Left hindlimb (tissue), 1 donor: ENCODE measurements around the gene TMC8.
"Not testable (repeated sequence)": the region's sequence is repeated elsewhere in the genome, so short reads cannot be mapped to it uniquely, and the experiment has no call there.

Experiments used
- DNase-seq: peaks from one replicate; pipeline ENCODE4 v3.0.0-alpha.2; 2018

Gene TMC8

GRCh38 chr17:78110363-78111015 lies 20.1 kb upstream of the TMC8 start:
- DNase-seq: no peak

- DNase-seq: peak; percentile 18
Observed at GRCh38 chr17:78111016-78111726, 19.4 kb upstream of the TMC8 start.

GRCh38 chr17:78111727-78112517 lies 18.6 kb upstream of the TMC8 start:
- peak; percentile 31 for DNase-seq

- peak; percentile 33 for DNase-seq
Observed at GRCh38 chr17:78112518-78113471, 17.8 kb upstream of the TMC8 start.

GRCh38 chr17:78113804-78114785 lies 16.5 kb upstream of the TMC8 start:
- DNase-seq: no peak

- DNase-seq: peak; percentile 34
Observed at GRCh38 chr17:78114831-78115723, 15.5 kb upstream of the TMC8 start.

- DNase-seq: not testable (repeated sequence)
Observed at GRCh38 chr17:78115803-78116202, 14.8 kb upstream of the TMC8 start.

GRCh38 chr17:78116411-78116810 lies 14.2 kb upstream of the TMC8 start:
- no peak for DNase-seq

GRCh38 chr17:78117027-78117981 lies 13.3 kb upstream of the TMC8 start:
- DNase-seq: no peak

- no peak for DNase-seq
Observed at GRCh38 chr17:78118801-78119241, 11.8 kb upstream of the TMC8 start.

GRCh38 chr17:78120537-78120936 lies 10.0 kb upstream of the TMC8 start:
- DNase-seq: no peak

- DNase-seq: no peak
Observed at GRCh38 chr17:78120971-78121800, 9.4 kb upstream of the TMC8 start.

GRCh38 chr17:78121801-78122215 lies 8.8 kb upstream of the TMC8 start:
- no peak for DNase-seq

GRCh38 chr17:78122216-78122930 lies 8.2 kb upstream of the TMC8 start:
- DNase-seq: no peak

- no peak for DNase-seq
Observed at GRCh38 chr17:78122931-78123249, 7.7 kb upstream of the TMC8 start.

- no peak for DNase-seq
Observed at GRCh38 chr17:78123258-78123929, 7.2 kb upstream of the TMC8 start.
